HG03439 (cell line): ENCODE data around the gene DYNC2H1.

Source experiments
- ATAC-seq: cut with Tn5 transposase; IDR thresholded peaks from one replicate; pipeline ENCODE4 v1.9.1; 2021; ENCODE audit warnings: mild to moderate bottlenecking, moderate library complexity; ENCODE audit not compliant: unreplicated experiment

The DYNC2H1 gene

GRCh38 chr11:103108933-103109817, at the start of gene DYNC2H1:
Gene DYNC2H1, plus strand, starts transcription at chr11:103109426. Its CDS starts 149 bp downstream, at chr11:103109575.
- peak; percentile 100 for ATAC-seq

GRCh38 chr11:103061656-103062055, 47.6 kb upstream of the DYNC2H1 start:
- ATAC-seq, result no peak

DNA sequence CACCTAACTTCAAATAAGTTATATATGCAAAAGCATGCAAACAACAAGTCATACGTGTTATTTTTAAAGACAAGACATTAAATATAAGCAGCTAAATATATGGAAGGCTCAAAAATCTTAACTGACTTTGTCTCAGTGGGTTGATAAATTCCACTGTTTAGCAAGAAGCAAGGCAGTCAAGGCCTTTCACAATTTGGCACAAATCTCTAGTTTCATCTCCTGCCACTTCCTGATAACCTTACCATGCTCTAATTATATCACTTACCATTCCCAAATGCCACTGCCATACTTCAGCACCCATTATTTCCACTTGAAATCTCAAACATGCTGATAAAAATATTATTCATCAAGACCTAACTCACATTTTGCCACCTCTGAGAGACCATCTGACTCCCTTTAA, 42.1 kb upstream of the DYNC2H1 start:
- no peak for ATAC-seq

DNA sequence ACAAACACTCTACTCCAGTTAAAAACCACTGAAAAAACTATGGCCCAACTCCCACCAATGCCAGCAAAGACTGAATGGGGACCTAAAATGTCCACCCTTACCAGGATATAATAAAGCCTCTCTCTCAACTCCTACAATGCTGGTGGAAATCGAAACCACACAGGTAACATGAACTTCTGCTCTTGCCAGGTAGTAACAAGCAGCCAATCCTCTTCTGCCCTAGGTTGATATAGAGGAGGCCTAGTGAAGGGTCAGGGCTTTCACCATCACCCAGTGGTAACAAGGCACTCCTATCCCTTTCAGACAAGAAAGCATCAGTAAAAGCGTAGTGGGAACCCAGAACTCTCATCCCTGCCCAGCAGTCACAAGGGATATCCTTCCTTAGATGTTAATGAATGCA, 39.9 kb upstream of the DYNC2H1 start:
- ATAC-seq, result no peak

DNA sequence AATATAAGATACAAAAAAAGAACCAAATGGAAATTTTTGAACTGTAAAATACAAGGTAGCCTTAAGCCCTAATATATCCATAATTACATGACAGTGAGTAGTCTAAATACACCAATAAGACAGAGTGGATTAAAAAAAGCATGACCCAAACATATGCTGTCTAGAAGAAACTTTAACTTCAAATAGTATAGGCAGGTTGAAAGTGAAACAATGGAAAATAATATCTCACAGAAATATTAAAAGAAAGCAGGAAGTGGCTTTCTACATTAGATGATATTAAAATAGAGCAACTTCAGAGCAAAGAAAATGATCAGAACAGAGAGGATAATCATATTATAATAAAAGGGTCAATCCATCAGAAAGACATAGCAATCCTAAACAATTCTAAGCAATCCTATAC, 39.1 kb upstream of the DYNC2H1 start:
- no peak for ATAC-seq

DNA sequence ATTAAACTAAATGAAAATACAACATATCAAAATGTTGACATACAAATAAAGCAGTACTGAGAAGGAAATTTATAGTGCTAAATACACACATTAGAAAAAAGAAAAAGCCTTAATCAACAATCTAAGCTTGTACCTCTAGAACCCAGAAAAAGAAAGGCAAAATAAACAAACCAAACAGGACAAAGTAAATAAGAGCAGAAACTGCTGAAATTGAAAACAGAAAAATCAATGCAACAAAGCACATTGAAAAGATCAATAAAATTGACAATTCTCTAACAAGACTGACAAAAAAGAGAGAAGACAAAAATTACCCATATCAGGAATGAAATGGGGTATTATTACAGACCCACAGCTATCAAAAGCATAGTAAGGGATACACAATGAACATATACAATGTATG, 38.2 kb upstream of the DYNC2H1 start:
- ATAC-seq, result no peak

DNA sequence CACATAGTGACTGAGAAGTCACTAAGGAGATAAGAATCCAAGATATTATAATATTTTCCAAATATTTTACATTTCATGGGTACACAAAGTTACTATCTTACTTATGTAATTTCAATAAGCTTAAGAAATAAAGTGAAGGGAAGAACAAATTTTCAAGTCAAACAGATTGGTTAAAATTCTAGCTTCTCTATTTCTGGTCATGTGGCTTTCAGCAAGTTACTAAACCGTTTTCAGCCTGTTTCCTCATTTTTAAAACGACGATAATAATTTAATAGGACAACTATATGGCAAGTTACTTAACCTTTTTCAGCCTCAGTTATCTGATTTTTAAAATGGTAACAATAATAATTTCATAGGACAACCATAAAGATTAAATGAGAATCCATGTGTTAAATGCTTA, 32.9 kb upstream of the DYNC2H1 start:
- no peak for ATAC-seq

- ATAC-seq, result no peak
Measured at GRCh38 chr11:103077554-103077953, 31.7 kb upstream of the DYNC2H1 start.

DNA sequence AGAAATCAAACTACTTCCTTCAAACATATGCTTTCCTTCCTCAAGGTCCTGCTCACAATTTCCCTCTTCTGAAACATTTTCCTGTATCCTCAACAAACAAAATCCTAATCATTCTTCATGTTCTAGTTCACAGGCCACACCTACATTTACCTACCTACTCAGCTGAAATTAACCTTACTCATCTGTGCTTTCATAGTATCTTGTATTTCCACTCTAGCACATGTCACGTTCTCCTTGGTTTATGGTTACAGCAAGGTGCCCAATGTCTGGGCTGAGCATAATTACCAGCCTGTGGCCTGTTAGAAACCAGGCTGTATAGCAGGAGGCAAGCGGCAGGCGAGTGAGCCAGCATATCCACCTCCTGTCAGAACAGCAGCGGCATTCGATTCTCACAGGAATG, 30.5 kb upstream of the DYNC2H1 start:
- ATAC-seq, result no peak

DNA sequence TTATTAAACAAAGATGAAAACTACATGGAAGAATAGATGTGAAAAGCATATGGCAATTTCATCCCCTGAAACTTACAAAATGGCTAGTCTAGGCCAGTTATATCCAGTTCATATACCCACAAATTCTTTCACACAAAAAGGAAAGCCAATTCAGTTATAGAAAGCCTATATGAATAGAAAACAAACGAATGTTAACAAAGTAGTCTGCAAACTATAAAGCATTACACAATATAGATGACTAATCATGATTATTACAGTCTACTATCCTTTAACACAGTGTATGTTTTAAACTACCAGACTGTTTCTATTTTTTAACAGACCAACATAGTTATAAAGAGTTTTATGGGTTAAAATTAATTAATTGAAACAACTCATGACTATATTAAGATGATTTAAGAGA, 29.4 kb upstream of the DYNC2H1 start:
- no peak for ATAC-seq

DNA sequence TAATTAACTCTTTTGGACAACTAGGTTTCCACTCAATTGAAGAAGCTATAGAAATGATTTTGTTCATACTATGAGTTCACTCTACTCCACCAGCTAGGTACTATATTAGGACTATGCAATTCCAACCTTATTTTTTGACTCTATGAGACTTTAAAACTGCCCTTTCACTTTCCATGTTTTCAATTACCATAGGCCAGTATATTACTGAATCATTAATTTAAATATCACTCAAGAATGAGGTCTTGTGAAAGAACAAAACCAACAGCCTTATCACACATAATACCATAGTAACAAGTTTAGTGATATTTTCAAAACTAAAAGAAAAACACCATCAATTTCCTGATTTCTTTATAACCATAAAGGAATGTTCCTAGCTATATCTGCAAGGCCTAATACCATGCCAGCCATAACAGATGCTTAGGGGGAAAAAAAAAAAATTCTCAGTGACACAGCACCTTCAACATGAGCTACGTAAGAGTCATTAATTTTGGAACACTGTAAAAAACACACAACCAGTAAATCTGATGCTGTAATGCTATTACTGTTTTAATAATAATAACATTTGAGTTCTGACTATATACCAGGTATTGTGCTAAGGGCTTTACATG, 23.4 kb upstream of the DYNC2H1 start:
- no peak for ATAC-seq

GRCh38 chr11:103086461-103086860, 22.8 kb upstream of the DYNC2H1 start:
- ATAC-seq, result no peak

DNA sequence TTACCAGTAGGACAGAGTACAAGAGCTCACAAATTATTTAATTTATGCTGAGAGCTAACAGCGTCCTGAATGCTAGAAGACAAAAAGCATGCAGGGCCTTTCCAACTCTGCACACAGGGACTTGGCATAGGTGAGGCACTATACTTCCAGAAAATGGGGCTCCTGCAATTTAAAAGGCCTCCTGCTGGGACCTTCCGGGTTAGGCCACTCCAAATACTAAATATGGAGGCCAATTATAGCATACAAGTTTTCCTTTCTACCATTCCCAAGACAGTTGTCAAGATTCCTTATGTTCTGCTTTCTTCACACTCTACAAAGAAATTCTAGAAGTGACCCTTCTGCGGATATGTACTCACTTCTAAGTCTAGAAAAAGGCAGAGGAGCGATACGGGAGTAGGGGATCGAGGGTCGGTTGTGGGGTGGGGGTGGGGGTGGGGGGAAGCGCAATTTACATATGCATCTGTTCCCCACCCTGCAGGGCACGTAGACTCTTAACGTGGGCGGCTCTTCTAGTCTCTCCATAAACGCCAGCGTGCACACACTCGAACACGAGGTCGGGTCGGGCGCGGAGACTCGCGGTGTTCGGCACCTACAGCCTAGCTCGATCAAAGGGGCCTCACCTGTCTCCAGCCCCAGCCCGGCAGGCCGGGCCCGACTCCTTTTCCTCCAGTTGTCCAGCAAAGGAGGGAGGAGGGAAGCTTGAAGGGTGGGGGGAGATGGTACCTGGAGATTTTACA, 18.0 kb upstream of the DYNC2H1 start:
- peak; percentile 44 for ATAC-seq

DNA sequence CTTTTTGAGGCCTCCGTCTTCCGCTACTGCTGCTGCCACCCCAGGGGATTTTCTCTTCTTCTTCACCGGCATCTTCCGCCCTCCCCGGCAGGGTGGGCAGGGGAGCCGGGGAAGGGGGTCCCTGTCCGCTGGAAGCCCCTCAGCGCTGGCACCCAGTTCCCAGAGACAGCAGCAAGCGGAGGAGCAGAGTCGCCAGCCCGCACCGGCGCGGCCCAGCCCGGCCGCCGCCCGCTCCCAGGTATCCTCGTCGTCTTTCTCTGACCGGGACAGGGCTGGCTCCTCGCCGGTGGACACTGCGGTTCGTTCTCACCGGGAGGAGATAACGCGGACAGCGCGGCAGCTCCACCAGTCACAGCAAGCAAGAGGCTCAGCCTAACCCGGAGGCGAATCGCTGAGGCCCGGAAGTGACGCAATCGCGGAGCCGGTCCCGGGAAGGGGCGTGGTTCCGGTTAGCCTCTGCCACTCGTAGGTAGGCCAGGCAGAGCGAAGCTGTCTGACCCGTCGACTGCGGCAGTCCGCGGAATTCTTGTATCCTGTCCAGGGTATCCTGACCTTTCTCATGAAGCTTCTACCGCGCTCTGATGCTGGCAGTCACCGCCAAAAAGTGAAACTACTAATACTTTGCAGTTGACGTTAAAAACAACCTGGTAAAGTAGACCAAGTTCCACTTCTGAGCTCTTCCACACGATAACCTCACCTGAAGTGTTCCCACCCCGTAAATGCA, 17.3 kb upstream of the DYNC2H1 start, which contains the start of gene DCUN1D5:
Gene DCUN1D5 (minus strand): TSS at position 360 of the 724 bp plus-strand sequence. CDS start 288 bp downstream, at position 72.
- ATAC-seq, result peak; percentile 100

DNA sequence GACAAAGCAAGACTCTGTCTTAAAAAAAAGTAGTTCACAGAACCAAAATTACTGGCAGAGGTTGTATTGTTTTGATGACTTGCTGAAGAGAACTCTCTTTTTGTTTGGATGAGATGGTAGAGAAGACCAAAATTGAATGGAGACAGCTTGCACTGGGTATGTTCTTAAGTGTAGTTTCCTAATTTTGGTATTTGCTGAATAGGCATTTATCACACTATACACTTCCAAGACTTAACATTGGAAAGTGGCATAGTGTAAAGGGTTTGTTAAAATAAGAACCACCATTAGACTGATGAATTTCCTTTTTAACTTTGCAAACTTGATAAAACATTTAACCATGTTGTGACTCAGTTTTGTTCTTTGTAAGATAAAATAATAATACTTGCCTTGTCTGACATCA, 11.9 kb upstream of the DYNC2H1 start:
- ATAC-seq, result no peak

DNA sequence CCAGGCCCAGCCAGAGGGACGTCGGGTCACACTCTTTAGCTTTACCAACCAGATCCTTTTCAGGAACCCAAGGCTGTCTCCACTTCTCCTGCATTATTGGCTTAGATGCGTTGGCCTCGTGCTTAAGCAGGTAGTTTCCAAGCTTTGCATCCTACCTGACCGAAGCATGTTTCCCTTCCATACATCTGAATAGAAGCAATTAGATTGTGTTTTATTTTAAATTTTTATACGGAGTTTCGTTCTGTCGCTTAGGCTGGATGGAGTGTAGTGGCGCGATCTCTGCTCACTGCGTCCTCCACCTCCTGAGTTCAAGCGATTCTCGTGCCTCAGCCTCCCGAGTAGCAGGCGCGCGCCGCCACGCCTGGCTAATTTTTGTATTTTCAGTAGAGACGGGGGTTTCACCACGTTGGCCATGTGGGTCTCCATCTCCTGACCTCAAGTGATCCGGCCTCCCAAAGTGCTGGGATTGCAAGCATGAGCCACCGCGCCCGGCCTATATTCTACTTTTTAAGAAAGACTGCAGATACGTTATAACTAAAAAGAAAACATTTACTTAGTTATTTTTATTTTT, 677 bp downstream of the DYNC2H1 start:
- ATAC-seq, result no peak

- ATAC-seq, result no peak
Measured at GRCh38 chr11:103110391-103110790, 1.2 kb downstream of the DYNC2H1 start.

GRCh38 chr11:103111400-103111799, 2.2 kb downstream of the DYNC2H1 start:
- ATAC-seq, result no peak

DNA sequence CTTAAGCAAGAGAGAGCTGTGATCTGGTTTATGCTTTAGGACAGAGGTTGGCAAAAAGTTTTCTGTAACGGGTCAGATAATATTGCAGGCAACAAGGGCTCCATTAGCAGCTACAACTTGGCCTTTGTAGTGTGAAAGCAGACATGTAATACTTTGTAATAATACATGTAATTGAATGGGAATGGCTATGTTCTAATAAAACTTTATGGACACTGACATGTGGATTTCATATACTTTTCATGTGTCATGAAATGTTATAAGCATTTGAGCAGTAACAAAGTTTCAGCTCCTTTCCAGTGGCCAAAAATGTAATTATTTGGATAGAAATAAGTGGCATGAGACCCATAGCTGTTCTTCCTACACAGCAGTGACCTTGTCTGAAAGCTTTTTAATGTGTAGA, 3.1 kb downstream of the DYNC2H1 start:
- ATAC-seq, result no peak

GRCh38 chr11:103114836-103115235, 5.6 kb downstream of the DYNC2H1 start:
- ATAC-seq, result no peak

- ATAC-seq, result no peak
Measured at GRCh38 chr11:103125462-103125861, 16.2 kb downstream of the DYNC2H1 start.
